HFF-Myc (cell line): ENCODE results near the gene VDR.

ENCODE experiments used
- DNase-seq: peaks from one replicate; pipeline ENCODE4 v3.0.0-alpha.2; 2011; ENCODE audit warnings: low read depth; ENCODE audit errors: extremely low read depth
- H3K4me3 ChIP-seq: replicated peaks from 2 replicates; pipeline ENCODE4 v1.5.1; 2011; ENCODE audit warnings: low read depth, mild to moderate bottlenecking, control low read depth, low read length
- TF ChIP-seq, protein P1 (sequence below): IDR thresholded peaks from 2 replicates; pipeline ENCODE4 v1.5.1; 2012; ENCODE audit warnings: mild to moderate bottlenecking, low read depth, low read length, control low read depth; ENCODE audit errors: missing control alignments

VDR gene

GRCh38 chr12:47834199-47834903 lies 70.4 kb downstream of the VDR start:
- no peak overlapping the region for H3K4me3 ChIP-seq
- TF ChIP-seq, protein P1, sequence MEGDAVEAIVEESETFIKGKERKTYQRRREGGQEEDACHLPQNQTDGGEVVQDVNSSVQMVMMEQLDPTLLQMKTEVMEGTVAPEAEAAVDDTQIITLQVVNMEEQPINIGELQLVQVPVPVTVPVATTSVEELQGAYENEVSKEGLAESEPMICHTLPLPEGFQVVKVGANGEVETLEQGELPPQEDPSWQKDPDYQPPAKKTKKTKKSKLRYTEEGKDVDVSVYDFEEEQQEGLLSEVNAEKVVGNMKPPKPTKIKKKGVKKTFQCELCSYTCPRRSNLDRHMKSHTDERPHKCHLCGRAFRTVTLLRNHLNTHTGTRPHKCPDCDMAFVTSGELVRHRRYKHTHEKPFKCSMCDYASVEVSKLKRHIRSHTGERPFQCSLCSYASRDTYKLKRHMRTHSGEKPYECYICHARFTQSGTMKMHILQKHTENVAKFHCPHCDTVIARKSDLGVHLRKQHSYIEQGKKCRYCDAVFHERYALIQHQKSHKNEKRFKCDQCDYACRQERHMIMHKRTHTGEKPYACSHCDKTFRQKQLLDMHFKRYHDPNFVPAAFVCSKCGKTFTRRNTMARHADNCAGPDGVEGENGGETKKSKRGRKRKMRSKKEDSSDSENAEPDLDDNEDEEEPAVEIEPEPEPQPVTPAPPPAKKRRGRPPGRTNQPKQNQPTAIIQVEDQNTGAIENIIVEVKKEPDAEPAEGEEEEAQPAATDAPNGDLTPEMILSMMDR, result no peak
- no peak for DNase-seq

GRCh38 chr12:47833591-47834012 lies 71.2 kb downstream of the VDR start:
- TF ChIP-seq, protein P1, result no peak
- no peak for DNase-seq
- no peak overlapping the region for H3K4me3 ChIP-seq

DNA sequence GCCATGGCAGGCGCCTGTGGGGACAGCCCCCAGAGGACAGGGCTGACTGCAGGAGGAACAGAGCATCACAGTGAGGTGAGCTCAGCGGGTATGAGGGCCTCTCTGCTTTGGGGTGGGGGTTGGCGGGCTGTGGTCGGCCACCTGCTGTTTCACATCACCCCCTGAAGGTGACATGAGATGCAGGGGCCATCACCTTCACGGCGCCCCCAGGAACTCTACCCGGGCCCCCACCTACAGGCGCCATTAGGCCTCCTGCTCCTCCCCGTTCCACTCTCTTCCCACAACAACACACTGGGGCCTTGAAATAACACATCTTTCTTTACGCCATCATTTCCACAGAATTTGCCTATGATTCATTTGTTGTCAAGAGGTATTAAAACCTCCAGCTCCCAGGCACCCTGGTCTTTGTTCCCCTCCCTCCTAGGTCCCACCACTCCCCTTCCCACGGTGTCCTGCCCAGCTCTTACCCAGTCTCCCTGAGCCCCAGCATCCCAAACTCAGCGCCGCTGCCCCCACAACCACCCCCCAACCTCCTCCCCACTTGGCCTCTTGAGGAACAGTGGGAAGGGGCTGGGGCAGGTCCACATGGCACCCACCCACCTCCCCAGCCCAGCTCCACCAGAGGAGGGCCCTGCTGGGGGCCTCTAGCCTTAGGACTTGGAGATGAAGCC lies 72.4 kb downstream of the VDR start:
- no peak for DNase-seq
- H3K4me3 ChIP-seq, result no peak overlapping the region
- TF ChIP-seq, protein P1, result no peak

GRCh38 chr12:47829584-47829983 lies 75.2 kb downstream of the VDR start:
- no peak for DNase-seq
- H3K4me3 ChIP-seq, result no peak overlapping the region
- TF ChIP-seq, protein P1, result no peak

DNA sequence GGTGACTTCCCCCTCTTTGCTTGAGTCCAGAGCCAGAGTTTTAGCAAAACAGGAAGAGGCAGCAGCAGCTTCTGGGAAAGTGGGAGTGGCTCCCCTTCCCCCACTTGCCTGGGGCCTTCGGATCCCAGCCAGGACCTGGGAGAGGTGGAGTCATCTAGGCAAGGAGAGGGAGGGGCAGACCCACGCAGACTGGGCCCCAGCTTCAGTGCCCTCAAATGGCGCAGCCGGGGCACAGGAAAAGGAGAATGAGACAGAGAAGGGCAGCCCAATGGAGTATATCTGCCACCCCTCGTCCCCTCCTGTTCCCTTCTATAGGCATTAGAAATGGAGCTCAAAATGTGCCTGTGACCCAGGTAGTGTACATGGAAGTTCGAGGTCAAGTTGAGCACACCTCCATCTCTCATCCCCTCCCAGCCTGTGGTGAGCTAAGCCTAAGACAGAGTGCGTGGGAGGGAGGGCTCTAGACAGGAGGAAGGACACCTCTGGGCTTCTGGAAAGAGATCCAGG lies 75.8 kb downstream of the VDR start:
- 0 out of 2 replicates have a peak overlapping the region, but pooled peaks have one; percentile 0 for H3K4me3 ChIP-seq
- TF ChIP-seq, protein P1, result no peak
- DNase-seq, result no peak

GRCh38 chr12:47828008-47828975 lies 76.5 kb downstream of the VDR start:
- DNase-seq, result no peak
- H3K4me3 ChIP-seq, result no peak overlapping the region

More at GRCh38 chr12:47828008-47828975, 76.5 kb downstream of the VDR start:
- TF ChIP-seq, protein P1, result no peak
